NCI-H1105 (cell line): ENCODE results near the gene TRH.
"Not testable (repeated sequence)": the region's sequence is repeated elsewhere in the genome, so short reads cannot be mapped to it uniquely, and the experiment has no call there.

ENCODE experiments used
- DNase-seq: peaks from one replicate; lab custom pipeline; 2025; lab: John Stamatoyannopoulos, UW

The TRH gene

DNA sequence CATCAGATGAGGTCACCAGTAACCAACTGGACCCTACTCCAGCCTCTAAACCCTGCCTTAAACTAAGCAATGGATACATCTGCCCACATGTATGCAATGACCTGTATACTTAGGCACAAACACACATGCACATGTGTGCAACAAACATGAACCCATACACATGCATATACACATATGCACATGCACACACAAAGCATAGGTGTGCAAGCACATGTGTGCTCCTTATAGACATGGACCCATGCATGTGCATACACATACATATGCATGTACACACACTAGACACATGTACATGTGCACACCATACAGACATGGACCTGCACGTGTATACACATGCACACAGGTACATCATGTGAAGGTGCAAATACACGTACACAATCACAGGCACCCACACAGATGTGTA lies 8.6 kb upstream of the TRH start:
- DNase-seq = no peak

DNA sequence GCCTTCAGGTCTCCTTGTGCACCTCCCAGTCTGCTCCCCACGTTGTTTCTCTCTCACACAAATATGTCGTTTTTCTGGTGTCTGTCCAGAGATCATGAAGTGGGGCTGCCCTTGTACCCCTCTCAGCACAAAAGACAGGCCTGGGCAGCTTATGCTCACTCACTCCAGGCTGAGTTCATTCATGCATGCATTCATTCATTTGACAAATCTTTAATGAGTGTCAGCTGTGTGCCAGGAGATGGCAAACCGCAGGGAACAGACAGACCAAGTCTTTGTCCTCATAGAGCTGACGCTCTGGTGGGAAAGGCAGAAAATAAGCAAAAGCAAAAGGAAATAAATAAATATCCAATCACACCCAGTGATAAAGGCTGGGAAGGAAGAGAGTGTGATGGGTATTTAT lies 7.6 kb upstream of the TRH start:
- DNase-seq = no peak

DNA sequence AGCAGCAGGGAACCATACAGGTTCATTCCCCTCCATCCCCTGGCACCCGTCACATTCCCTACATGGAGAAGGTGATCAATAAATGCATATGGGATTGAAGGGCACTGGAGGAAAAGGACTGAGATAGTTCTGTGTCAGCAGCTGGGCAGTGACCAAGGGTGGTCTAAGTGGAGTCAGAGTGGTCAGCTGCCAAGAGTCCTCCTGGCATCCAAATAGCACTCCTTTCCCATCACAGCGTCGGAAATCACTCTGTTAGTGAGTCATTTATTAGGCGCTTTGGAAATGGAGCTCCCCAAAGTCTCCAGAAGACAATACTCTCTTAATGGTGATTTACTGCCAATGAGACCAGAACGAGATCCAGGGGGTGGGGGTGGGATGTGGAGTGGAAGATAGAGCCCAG lies 6.8 kb upstream of the TRH start:
- DNase-seq = no peak

- DNase-seq = no peak
These were observed 3.0 kb upstream of the TRH start for GRCh38 chr3:129971351-129972052.

- no peak for DNase-seq
These were observed 2.2 kb upstream of the TRH start for GRCh38 chr3:129972301-129972700.

DNA sequence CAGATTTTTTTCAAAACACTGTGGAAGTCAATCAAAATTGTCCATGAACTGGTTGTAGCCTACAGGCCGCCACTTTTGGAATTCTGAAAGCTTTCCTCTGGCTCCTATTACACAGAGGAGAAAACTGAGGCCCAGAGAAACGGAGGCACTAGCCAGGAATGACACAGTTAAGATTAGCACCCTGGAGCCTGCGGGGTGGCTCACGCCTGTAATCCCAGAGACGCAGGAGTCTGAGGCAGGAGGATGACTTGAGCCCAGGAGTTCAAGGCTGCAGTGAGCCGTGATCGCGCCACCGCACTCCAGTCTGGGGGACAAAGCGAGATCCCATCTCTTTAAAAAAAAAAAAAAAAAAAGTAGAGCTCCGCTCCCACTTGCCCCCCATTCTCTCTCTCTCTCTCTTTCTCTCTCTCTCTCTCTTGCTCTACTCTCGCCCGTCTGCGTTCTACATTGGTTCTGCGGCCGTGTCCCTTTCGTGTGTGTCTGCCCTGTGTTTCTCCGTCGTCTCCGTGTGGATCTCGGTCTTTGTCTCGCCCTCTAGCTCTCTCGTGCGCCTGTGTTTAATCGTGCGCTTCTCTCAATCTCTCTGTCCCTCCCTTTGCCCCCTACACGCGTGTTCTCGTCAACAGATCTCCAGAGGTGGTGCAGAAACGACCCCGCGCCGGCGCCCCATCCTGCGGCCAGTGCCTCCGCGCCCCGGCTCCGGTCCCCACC lies 512 bp upstream of the TRH start:
- no peak for DNase-seq

DNA sequence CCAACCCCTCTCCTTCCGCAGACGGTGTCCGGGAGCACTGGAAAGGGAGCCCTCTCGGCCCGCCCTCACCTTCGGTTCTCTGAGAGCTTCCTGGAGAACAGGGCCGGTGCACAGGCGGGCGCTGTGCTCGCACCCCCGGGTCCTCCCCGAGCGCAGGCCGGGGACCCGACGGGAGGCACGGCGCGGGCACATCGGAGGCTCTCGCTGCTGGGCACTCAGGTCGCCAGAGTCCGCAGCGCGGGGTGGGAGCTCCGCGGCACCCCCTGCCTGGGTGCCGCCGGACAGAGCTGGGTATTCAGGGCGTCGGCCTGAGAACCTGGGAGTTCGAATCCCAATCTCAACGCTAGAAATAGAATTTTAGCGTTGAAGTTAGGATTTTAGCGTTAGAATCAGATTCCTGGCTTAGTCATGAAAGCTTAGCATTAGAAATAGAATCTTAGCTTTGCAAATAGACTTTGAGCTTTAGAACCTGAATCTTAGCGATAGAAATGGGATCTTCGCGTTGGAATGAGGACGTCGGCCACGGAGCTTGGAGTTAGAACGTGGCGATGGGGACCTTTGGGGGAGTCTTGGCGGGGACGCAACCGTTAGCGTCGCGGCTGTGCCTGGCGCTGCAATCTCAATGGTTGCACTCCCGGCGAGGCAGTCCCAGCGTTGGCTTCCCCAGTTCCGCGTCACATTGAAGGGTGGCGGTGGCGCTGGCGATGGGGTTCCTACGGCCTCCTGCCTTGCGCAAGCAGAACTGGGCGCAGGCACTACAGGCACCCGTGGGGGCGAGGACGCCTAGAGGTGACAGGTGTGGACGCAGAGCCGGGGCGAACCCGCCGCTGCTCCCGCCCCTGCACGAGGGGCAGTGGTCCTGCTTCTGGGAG lies 549 bp downstream of the TRH start:
- peak; percentile 63 for DNase-seq

- DNase-seq = peak; percentile 48
These were observed 1.2 kb downstream of the TRH start for GRCh38 chr3:129975705-129976048.

DNA sequence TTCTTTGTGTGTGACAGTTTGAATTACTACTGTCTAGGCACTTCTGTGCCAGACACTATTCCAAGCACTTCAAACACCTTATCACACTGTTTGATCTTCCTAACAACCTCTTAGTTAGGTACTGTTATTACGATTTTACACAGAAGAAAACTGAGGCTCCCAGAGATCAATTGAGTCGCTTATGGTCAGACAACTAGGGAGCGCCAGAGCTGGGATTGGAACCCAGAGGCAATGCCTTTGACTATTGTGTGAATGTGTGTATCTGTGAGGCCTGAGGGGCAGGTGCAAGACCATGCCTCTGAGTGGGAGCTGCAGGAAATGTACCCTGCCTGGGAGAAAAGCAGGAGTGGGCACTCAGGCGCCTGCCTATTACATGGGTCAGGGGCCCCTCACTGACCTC lies 1.8 kb downstream of the TRH start:
- DNase-seq = no peak

- no peak for DNase-seq
These were observed 3.6 kb downstream of the TRH start for GRCh38 chr3:129978123-129978522.

GRCh38 chr3:129979905-129980304 lies 5.4 kb downstream of the TRH start:
- DNase-seq = no peak

DNA sequence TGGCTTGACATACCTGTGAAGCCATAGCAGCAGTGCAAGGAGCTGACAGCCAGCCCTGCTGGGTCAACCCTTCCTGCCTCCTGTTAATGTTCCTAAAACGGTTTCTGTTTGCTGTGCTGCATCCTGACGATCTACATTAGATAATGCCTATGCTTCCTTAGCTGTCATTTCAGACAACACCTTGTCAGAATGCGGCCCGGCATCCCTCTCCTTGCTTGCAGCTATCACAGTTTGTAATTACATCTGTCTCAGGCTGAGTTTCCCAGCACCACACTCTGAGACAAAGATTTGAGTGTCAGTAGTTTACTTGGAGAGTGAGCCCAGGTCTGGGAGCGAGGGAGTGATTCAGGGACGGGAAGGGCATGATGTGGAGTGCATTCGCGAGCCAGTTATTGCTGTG lies 9.0 kb downstream of the TRH start:
- DNase-seq = no peak

- no peak for DNase-seq
These were observed 9.6 kb downstream of the TRH start for GRCh38 chr3:129984125-129984524.

- DNase-seq = peak; percentile 99
These were observed 10.6 kb downstream of the TRH start for GRCh38 chr3:129985113-129985512.

DNA sequence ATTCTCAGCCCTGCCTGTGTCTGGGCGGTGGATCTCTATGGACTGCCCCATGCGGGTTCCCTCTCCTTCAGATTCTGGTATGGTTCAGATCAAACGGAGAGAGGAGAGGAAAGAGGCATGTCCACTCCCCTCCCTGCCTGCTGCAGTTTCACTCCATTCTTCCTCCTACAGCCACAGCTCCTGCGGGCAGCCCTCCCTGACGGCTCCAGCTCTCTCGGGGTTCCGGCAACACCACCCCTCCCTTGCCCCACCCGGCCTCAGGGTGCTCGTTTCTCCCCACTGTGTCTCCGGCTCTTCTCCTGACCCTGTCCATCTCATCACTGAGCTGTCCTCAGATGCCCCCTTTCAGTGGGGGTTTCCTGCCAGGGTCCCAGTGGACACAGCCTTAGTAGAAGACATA lies 13.9 kb downstream of the TRH start:
- no peak for DNase-seq

- no peak for DNase-seq
These were observed 14.9 kb downstream of the TRH start for GRCh38 chr3:129989414-129989813.

- no peak for DNase-seq
These were observed 18.3 kb downstream of the TRH start for GRCh38 chr3:129992781-129993180.

GRCh38 chr3:129994883-129995559 lies 20.5 kb downstream of the TRH start:
- peak; percentile 61 for DNase-seq

- DNase-seq = no peak
These were observed 21.6 kb downstream of the TRH start for GRCh38 chr3:129996073-129996472.

DNA sequence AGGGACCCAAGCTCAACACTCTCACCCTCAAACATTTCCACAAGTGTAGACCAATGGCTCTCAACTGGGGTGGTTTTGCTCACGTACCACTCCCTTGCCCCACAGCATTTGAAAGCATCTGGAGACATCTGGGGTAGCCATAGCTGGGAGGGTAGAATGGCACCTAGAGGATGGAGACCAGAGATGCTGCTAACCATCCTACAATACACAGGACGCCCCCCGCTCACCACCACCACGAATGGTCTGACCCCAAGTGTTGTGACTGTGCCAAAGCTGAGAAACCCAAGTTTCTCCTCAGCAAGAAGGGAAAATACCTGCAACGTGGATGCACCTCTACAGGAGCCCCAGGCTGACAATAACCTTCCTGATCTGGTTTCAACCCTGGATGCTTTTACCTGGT lies 24.7 kb downstream of the TRH start:
- not testable (repeated sequence) for DNase-seq

DNA sequence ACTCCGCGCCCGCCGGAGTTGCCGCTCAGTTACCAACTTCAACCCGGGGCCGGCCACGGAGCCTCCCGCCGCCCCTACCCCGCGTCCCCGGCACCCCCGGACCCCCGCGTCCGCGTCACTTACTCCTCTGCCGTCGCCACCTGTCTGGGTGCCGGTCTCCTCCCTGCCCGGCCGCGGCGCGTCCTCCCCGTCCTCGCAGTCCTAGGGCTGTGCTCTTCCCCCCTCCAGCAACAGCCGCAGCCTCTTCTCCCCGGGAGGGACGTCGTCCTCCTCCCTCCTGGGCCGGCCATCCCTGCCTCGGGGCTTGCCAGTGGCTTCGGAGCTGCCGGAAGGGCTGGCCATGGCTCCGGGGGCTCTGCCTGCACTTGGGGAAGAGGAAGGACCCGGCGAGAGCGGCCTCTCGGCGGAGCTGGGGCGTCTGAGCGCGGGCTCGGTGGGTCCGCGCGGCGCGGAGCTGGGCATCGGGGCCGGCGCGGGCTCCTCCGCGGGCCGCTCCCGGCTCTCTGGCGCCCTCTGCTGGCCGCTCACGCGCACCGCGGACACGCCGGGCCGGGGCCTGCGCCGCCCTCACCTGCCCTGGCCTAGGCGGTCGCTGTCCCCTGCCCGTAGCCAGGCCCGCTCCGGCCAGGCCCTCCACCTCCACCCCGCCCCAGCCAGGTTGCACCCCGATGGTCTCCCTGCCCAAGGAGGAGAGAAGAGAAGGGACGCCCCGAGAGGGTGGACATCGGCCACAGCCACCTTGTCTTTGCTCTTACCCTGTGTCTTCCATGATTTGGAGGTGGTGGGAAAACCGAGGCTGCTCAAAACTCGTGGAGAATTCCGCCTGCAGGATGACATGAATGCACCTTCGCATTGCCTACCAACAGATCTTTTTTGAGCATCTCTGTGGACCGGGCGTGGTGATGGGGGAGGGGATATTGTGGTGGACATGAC lies 28.4 kb downstream of the TRH start:
- peak; percentile 40 for DNase-seq
